GM12891 (cell line): ENCODE measurements around the gene OR5H2. TPM values are rescaled to one million over a fixed set of nuclear protein-coding genes. Genes with fewer than 3 reads are reported as not detected.
"Not testable (repeated sequence)": the region's sequence is repeated elsewhere in the genome, so short reads cannot be mapped to it uniquely, and the experiment has no call there.

Source experiments
- DNase-seq: peaks from one replicate; pipeline ENCODE4 v3.0.0; 2011; ENCODE audit warnings: low spot score; ENCODE audit not compliant: insufficient read length
- FAIRE-seq: peaks from 2 replicates; lab custom pipeline; 2011; peaks lifted over from hg19 to GRCh38; lab: Jason Lieb, UNC
- PAX5 ChIP-seq: IDR thresholded peaks from 2 replicates; pipeline ENCODE4 v1.6.1; 2011; ENCODE audit warnings: low read length, moderate library complexity, mild to moderate bottlenecking; ENCODE audit not compliant: insufficient read depth, severe bottlenecking
- POLR2A ChIP-seq: IDR thresholded peaks from 2 replicates; pipeline ENCODE4 v1.6.1; 2011; ENCODE audit warnings: low read depth, low read length, control low read depth
- POLR2AphosphoS5 ChIP-seq: IDR thresholded peaks from 2 replicates; pipeline ENCODE4 v1.6.1; 2011; ENCODE audit warnings: low read depth, low read length, control low read depth
- POU2F2 ChIP-seq: IDR thresholded peaks from 2 replicates; pipeline ENCODE4 v1.6.1; 2011; ENCODE audit warnings: low read depth, mild to moderate bottlenecking, control low read depth, low read length, moderate library complexity
- SPI1 ChIP-seq: IDR thresholded peaks from 2 replicates; pipeline ENCODE4 v1.6.1; 2011; ENCODE audit warnings: low read depth, low read length, control low read depth
- TAF1 ChIP-seq: IDR thresholded peaks from 2 replicates; pipeline ENCODE4 v1.6.1; 2011; ENCODE audit warnings: low read depth, low read length, control low read depth
- polyA plus RNA-seq: library from polyadenylated mRNA; unstranded; fragments of >200 nt; gene quantifications from one replicate; pipeline ENCODE4 v1.2.1, GENCODE V29; 2012; ENCODE audit warnings: low read depth, missing spikeins, inconsistent platforms; ENCODE audit not compliant: missing spikeins

The OR5H2 gene
- not detected for polyA plus RNA-seq

GRCh38 chr3:98282205-98282604 lies at the start of gene OR5H2:
Gene OR5H2 (plus strand): TSS chr3:98282505. CDS start chr3:98282903, 398 bp downstream.
- no peak for TF ChIP-seq TAF1
- TF ChIP-seq POU2F2 = no peak
- TF ChIP-seq POLR2A = no peak
- TF ChIP-seq SPI1 = no peak
- TF ChIP-seq PAX5 = no peak
- no peak for TF ChIP-seq POLR2AphosphoS5
- peak; percentile 75 for FAIRE-seq
- no peak for DNase-seq

- FAIRE-seq = peak; percentile 82
- TF ChIP-seq TAF1 (no peak), POLR2A (no peak), SPI1 (no peak), POLR2AphosphoS5 (no peak)
- no peak for DNase-seq
These were observed 48.8 kb upstream of the OR5H2 start for GRCh38 chr3:98233468-98233867.

- no peak for TF ChIP-seq POLR2AphosphoS5
- no peak for TF ChIP-seq POLR2A
- TF ChIP-seq TAF1 = no peak
- no peak for TF ChIP-seq POU2F2
- TF ChIP-seq PAX5 = no peak
- no peak for TF ChIP-seq SPI1
- FAIRE-seq (no peak), DNase-seq (no peak)
These were observed 42.2 kb upstream of the OR5H2 start for GRCh38 chr3:98240131-98240530.

- TF ChIP-seq TAF1 (no peak), POU2F2 (no peak), SPI1 (no peak), POLR2A (no peak), PAX5 (no peak), POLR2AphosphoS5 (no peak)
- no peak for DNase-seq
- FAIRE-seq = no peak
These were observed 40.1 kb upstream of the OR5H2 start for GRCh38 chr3:98242155-98242554.

- no peak for FAIRE-seq
- DNase-seq = no peak
- TF ChIP-seq POU2F2 = no peak
- TF ChIP-seq PAX5 = no peak
- no peak for TF ChIP-seq POLR2A
- no peak for TF ChIP-seq SPI1
These were observed 38.5 kb upstream of the OR5H2 start for GRCh38 chr3:98243843-98244242.

GRCh38 chr3:98246142-98246541 lies 36.2 kb upstream of the OR5H2 start:
- TF ChIP-seq PAX5 = no peak
- DNase-seq (no peak), FAIRE-seq (no peak)

GRCh38 chr3:98256026-98256425 lies 26.3 kb upstream of the OR5H2 start:
- DNase-seq, FAIRE-seq: not testable (repeated sequence)

- no peak for DNase-seq
- no peak for FAIRE-seq
- TF ChIP-seq POU2F2 (no peak), PAX5 (no peak), SPI1 (no peak), POLR2AphosphoS5 (no peak), POLR2A (no peak), TAF1 (no peak)
These were observed 22.6 kb upstream of the OR5H2 start for GRCh38 chr3:98259707-98260106.

- FAIRE-seq = no peak
- TF ChIP-seq TAF1 (no peak), POU2F2 (no peak), PAX5 (no peak), POLR2AphosphoS5 (no peak), POLR2A (no peak), SPI1 (no peak)
- no peak for DNase-seq
These were observed 20.3 kb upstream of the OR5H2 start for GRCh38 chr3:98262046-98262445.

- TF ChIP-seq POLR2A = no peak
- TF ChIP-seq SPI1 = no peak
- no peak for TF ChIP-seq POLR2AphosphoS5
- no peak for TF ChIP-seq TAF1
- no peak for TF ChIP-seq PAX5
- TF ChIP-seq POU2F2 = no peak
- DNase-seq (no peak), FAIRE-seq (no peak)
These were observed 18.4 kb upstream of the OR5H2 start, which contains the start of gene OR5H6 for GRCh38 chr3:98263944-98264343. Gene OR5H6 (plus strand): TSS chr3:98264244. CDS start chr3:98264333, 89 bp downstream.

- DNase-seq (no peak), FAIRE-seq (no peak)
- no peak for TF ChIP-seq TAF1
These were observed 12.5 kb upstream of the OR5H2 start for GRCh38 chr3:98269846-98270245.

GRCh38 chr3:98272126-98272525 lies 10.2 kb upstream of the OR5H2 start:
- no peak for DNase-seq
- no peak for TF ChIP-seq POLR2AphosphoS5
- no peak for TF ChIP-seq POLR2A
- TF ChIP-seq TAF1 = no peak
- no peak for TF ChIP-seq PAX5
- no peak for TF ChIP-seq SPI1
- no peak for TF ChIP-seq POU2F2
- FAIRE-seq = no peak
